ENCODE data around the gene BTBD9. TPM values are rescaled to one million over a fixed set of nuclear protein-coding genes. Genes with fewer than 3 reads are reported as not detected.

Gene BTBD9
- total RNA-seq, 1 experiment from 2014 or later: 8.9 TPM

GRCh38 chr6:38198219-38198618 is 441.5 kb downstream of the BTBD9 start:
- H4K91ac ChIP-seq (ENCODE audit: insufficient read length, low read depth, low read length): no peak overlapping the region
- no peak overlapping the region for H2BK15ac ChIP-seq (ENCODE audit: low read depth, low read length)
- H3K79me2 ChIP-seq (ENCODE audit: insufficient read depth, low read length): no peaks in the 10 kb centered on the region
- Mint-ChIP-seq H3K36me3 (ENCODE audit: insufficient read depth in 1 of 3, low read depth in 3 of 3) (no peaks in the 10 kb centered on the region), H3K4me3 (no peak overlapping the region), H3K4me1 (peaks cover 17 to 24% of the 10 kb centered on the region in 2 experiments), H3K27ac (no peak overlapping the region), H3K27me3 (ENCODE audit: low read depth) (no peaks in the 10 kb centered on the region; the same call in 1 of the 2 replicates), H3K9me3 (no peaks in the 10 kb centered on the region)
- no peak for DNase-seq
- H3K4ac ChIP-seq (ENCODE audit: low read depth, low read length): no peak overlapping the region
- H3K14ac ChIP-seq (ENCODE audit: insufficient read depth, low read length): no peak overlapping the region
- no peaks in the 10 kb centered on the region for H3K79me1 ChIP-seq (ENCODE audit: insufficient read depth, low read depth, low read length, poor library complexity, severe bottlenecking)
- H3K4me1 ChIP-seq (ENCODE audit: insufficient read depth, low read length): 0 out of 2 replicates have a peak, but pooled peaks cover 2% of the 10 kb centered on the region
- H3K18ac ChIP-seq (ENCODE audit: insufficient read length, low read depth, low read length): no peak overlapping the region
- no peak overlapping the region for H2AFZ ChIP-seq (ENCODE audit: low read length)
- no peak overlapping the region for H2AK5ac ChIP-seq (ENCODE audit: insufficient read length, low read length)
- no peaks in the 10 kb centered on the region for H3K27me3 ChIP-seq (ENCODE audit: insufficient read depth, low read length)
- H3K23me2 ChIP-seq (ENCODE audit: insufficient read length, low read depth, low read length, poor library complexity, severe bottlenecking): no peaks in the 10 kb centered on the region
- no peak overlapping the region for H3K9ac ChIP-seq (ENCODE audit: extremely low read depth, insufficient read length, low read length)
- H4K5ac ChIP-seq (ENCODE audit: insufficient read length, low read depth, low read length): no peak overlapping the region
- TF ChIP-seq, protein P1, sequence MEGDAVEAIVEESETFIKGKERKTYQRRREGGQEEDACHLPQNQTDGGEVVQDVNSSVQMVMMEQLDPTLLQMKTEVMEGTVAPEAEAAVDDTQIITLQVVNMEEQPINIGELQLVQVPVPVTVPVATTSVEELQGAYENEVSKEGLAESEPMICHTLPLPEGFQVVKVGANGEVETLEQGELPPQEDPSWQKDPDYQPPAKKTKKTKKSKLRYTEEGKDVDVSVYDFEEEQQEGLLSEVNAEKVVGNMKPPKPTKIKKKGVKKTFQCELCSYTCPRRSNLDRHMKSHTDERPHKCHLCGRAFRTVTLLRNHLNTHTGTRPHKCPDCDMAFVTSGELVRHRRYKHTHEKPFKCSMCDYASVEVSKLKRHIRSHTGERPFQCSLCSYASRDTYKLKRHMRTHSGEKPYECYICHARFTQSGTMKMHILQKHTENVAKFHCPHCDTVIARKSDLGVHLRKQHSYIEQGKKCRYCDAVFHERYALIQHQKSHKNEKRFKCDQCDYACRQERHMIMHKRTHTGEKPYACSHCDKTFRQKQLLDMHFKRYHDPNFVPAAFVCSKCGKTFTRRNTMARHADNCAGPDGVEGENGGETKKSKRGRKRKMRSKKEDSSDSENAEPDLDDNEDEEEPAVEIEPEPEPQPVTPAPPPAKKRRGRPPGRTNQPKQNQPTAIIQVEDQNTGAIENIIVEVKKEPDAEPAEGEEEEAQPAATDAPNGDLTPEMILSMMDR (conservative IDR thresholded peaks at IDR 0.05): no peak; the same call in 2 of the 3 replicates
- H2BK120ac ChIP-seq (ENCODE audit: low read depth, low read length, poor library complexity, severe bottlenecking): no peak overlapping the region
- no peak overlapping the region for H2BK20ac ChIP-seq (ENCODE audit: low read depth, low read length, poor library complexity, severe bottlenecking)
- H3K23ac ChIP-seq (ENCODE audit: insufficient read length, low read depth, low read length): no peak overlapping the region
- no peak overlapping the region for H3T11ph ChIP-seq (ENCODE audit: low read length)
- no peaks in the 10 kb centered on the region for H3K9me3 ChIP-seq (ENCODE audit: control insufficient read depth, low read depth, low read length)
- H3K27ac ChIP-seq (ENCODE audit: insufficient read length, low read depth, low read length): no peak overlapping the region
- no peak overlapping the region for H4K8ac ChIP-seq (replicated peaks; ENCODE audit: insufficient read length, low read depth, low read length)
- no peak overlapping the region for H3K4me2 ChIP-seq (ENCODE audit: insufficient read depth, insufficient read length, low read length)
- no peaks in the 10 kb centered on the region for H4K20me1 ChIP-seq (ENCODE audit: control insufficient read depth, insufficient read depth, insufficient read length)
- no peak overlapping the region for H2BK5ac ChIP-seq (ENCODE audit: insufficient read length, low read length)
- no peak overlapping the region for H2BK12ac ChIP-seq (ENCODE audit: insufficient read length, low read depth, low read length)
- H3K56ac ChIP-seq (ENCODE audit: insufficient read length, low read depth, low read length): no peak overlapping the region
- no CpG with 5 or more reads among the region's 8 CpGs for WGBS (ENCODE audit: extremely low coverage, insufficient read length, low lambda C conversion rate)

Measured in H9 (cell line).